ENCODE results near the gene RPL10A.

The RPL10A gene

DNA sequence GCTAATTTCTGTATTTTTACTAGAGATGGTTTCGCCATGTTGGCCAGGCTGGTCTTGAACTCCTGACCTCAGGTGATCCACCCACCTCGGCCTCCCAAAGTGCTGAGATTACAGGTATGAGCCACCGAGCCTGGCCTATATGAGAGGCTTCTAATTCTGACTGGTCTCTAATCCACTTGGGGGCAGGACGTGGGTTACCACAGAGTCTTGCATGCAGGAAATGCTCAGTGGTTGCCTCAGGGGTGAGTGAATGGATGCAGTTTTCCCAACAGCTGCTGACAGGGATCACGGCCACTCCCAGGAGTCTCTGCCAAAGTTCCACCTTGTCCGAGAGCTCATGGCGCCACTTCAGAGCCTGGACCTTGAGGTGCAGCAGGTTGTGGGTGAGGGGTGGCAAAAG lies 22.5 kb upstream of the RPL10A start:
- no peak overlapping the region for H3K27ac ChIP-seq (ENCODE audit: low read depth, low read length)
- H3K9me3 ChIP-seq (ENCODE audit: control insufficient read depth in 1 of 2, low read length in 2 of 2), result no peaks in the 10 kb centered on the region
- H3K9ac ChIP-seq (ENCODE audit: low read depth in 1 of 2, low read length in 2 of 2), result no peak overlapping the region
- no peaks in the 10 kb centered on the region for H3K4me1 ChIP-seq (ENCODE audit: control insufficient read depth in 1 of 2, insufficient read depth in 2 of 2, low read length in 2 of 2)
- H3K36me3 ChIP-seq (ENCODE audit: control insufficient read depth in 1 of 2, insufficient read depth in 2 of 2, low read length in 2 of 2), result no peaks in the 10 kb centered on the region
- H3K4me3 ChIP-seq (ENCODE audit: low read depth in 1 of 2, low read length in 2 of 2), result no peak overlapping the region
- no peaks in the 10 kb centered on the region for H3K27me3 ChIP-seq (ENCODE audit: control insufficient read depth in 1 of 2, insufficient read depth in 2 of 2, low read length in 2 of 2)

- Histone ChIP-seq H3K4me1 (ENCODE audit: control insufficient read depth in 1 of 2, insufficient read depth in 2 of 2, low read length in 2 of 2) (peaks cover 12 to 13% of the 10 kb centered on the region in 2 donors), H3K27ac (ENCODE audit: low read depth, low read length) (no peak overlapping the region), H3K9ac (ENCODE audit: low read depth in 1 of 2, low read length in 2 of 2) (no peak overlapping the region), H3K36me3 (ENCODE audit: control insufficient read depth in 1 of 2, insufficient read depth in 2 of 2, low read length in 2 of 2) (no peaks in the 10 kb centered on the region), H3K9me3 (ENCODE audit: control insufficient read depth in 1 of 2, low read length in 2 of 2) (no peaks in the 10 kb centered on the region), H3K4me3 (ENCODE audit: low read depth in 1 of 2, low read length in 2 of 2) (no peak overlapping the region), H3K27me3 (ENCODE audit: control insufficient read depth in 1 of 2, insufficient read depth in 2 of 2, low read length in 2 of 2) (peaks cover 0 to 4% of the 10 kb centered on the region in 2 donors)
Measured at GRCh38 chr6:35448191-35448590, 20.0 kb upstream of the RPL10A start.

GRCh38 chr6:35449287-35449881 lies 18.8 kb upstream of the RPL10A start:
- Histone ChIP-seq H3K36me3 (ENCODE audit: control insufficient read depth in 1 of 2, insufficient read depth in 2 of 2, low read length in 2 of 2) (no peaks in the 10 kb centered on the region), H3K4me1 (ENCODE audit: control insufficient read depth in 1 of 2, insufficient read depth in 2 of 2, low read length in 2 of 2) (peaks cover 15 to 17% of the 10 kb centered on the region in 2 donors), H3K4me3 (ENCODE audit: low read depth in 1 of 2, low read length in 2 of 2) (no peak overlapping the region), H3K9me3 (ENCODE audit: control insufficient read depth in 1 of 2, low read length in 2 of 2) (no peaks in the 10 kb centered on the region), H3K27me3 (ENCODE audit: control insufficient read depth in 1 of 2, insufficient read depth in 2 of 2, low read length in 2 of 2) (peaks cover 0 to 4% of the 10 kb centered on the region in 2 donors), H3K9ac (ENCODE audit: low read depth in 1 of 2, low read length in 2 of 2) (no peak overlapping the region), H3K27ac (ENCODE audit: low read depth, low read length) (no peak overlapping the region)

GRCh38 chr6:35451354-35452182 lies 16.6 kb upstream of the RPL10A start:
- peaks cover 0 to 4% of the 10 kb centered on the region in 2 donors for H3K27me3 ChIP-seq (ENCODE audit: control insufficient read depth in 1 of 2, insufficient read depth in 2 of 2, low read length in 2 of 2)
- no peaks in the 10 kb centered on the region for H3K36me3 ChIP-seq (ENCODE audit: control insufficient read depth in 1 of 2, insufficient read depth in 2 of 2, low read length in 2 of 2)
- H3K9ac ChIP-seq (ENCODE audit: low read depth in 1 of 2, low read length in 2 of 2), result peak overlapping the region in 1 of 2 donors; percentile 64
- no peaks in the 10 kb centered on the region for H3K9me3 ChIP-seq (ENCODE audit: control insufficient read depth in 1 of 2, low read length in 2 of 2)
- H3K4me1 ChIP-seq (ENCODE audit: control insufficient read depth in 1 of 2, insufficient read depth in 2 of 2, low read length in 2 of 2), result peaks cover 15 to 17% of the 10 kb centered on the region in 2 donors
- H3K4me3 ChIP-seq (ENCODE audit: low read depth in 1 of 2, low read length in 2 of 2), result peak overlapping the region; percentile 67 to 72
- no peak overlapping the region for H3K27ac ChIP-seq (ENCODE audit: low read depth, low read length)

- H3K4me1 ChIP-seq (ENCODE audit: control insufficient read depth in 1 of 2, insufficient read depth in 2 of 2, low read length in 2 of 2), result peaks cover 15 to 17% of the 10 kb centered on the region in 2 donors
- no peaks in the 10 kb centered on the region for H3K36me3 ChIP-seq (ENCODE audit: control insufficient read depth in 1 of 2, insufficient read depth in 2 of 2, low read length in 2 of 2)
- H3K9ac ChIP-seq (ENCODE audit: low read depth in 1 of 2, low read length in 2 of 2), result peak within 1 kb of the TSS; percentile 64 to 74
- peaks cover 0 to 4% of the 10 kb centered on the region in 2 donors for H3K27me3 ChIP-seq (ENCODE audit: control insufficient read depth in 1 of 2, insufficient read depth in 2 of 2, low read length in 2 of 2)
- H3K27ac ChIP-seq (ENCODE audit: low read depth, low read length), result no peak within 1 kb of the TSS
- H3K4me3 ChIP-seq (ENCODE audit: low read depth in 1 of 2, low read length in 2 of 2), result peak within 1 kb of the TSS; percentile 72 to 80
- H3K9me3 ChIP-seq (ENCODE audit: control insufficient read depth in 1 of 2, low read length in 2 of 2), result no peaks in the 10 kb centered on the region
Measured at GRCh38 chr6:35452183-35453090, 15.8 kb upstream of the RPL10A start, which contains the start of gene FANCE. Gene FANCE (plus strand): TSS chr6:35452338. CDS start chr6:35452546, 208 bp downstream.

GRCh38 chr6:35453236-35453635 lies 15.0 kb upstream of the RPL10A start:
- no peaks in the 10 kb centered on the region for H3K36me3 ChIP-seq (ENCODE audit: control insufficient read depth in 1 of 2, insufficient read depth in 2 of 2, low read length in 2 of 2)
- H3K4me1 ChIP-seq (ENCODE audit: control insufficient read depth in 1 of 2, insufficient read depth in 2 of 2, low read length in 2 of 2), result peaks cover 15 to 17% of the 10 kb centered on the region in 2 donors
- H3K27me3 ChIP-seq (ENCODE audit: control insufficient read depth in 1 of 2, insufficient read depth in 2 of 2, low read length in 2 of 2), result peaks cover 0 to 4% of the 10 kb centered on the region in 2 donors
- peak overlapping the region; percentile 64 to 74 for H3K9ac ChIP-seq (ENCODE audit: low read depth in 1 of 2, low read length in 2 of 2)
- peak overlapping the region; percentile 72 to 80 for H3K4me3 ChIP-seq (ENCODE audit: low read depth in 1 of 2, low read length in 2 of 2)
- H3K27ac ChIP-seq (ENCODE audit: low read depth, low read length), result no peak overlapping the region
- no peaks in the 10 kb centered on the region for H3K9me3 ChIP-seq (ENCODE audit: control insufficient read depth in 1 of 2, low read length in 2 of 2)

GRCh38 chr6:35454391-35455110 lies 13.7 kb upstream of the RPL10A start:
- Histone ChIP-seq H3K4me3 (ENCODE audit: low read depth in 1 of 2, low read length in 2 of 2) (no peak overlapping the region), H3K9ac (ENCODE audit: low read depth in 1 of 2, low read length in 2 of 2) (no peak overlapping the region), H3K27ac (ENCODE audit: low read depth, low read length) (no peak overlapping the region), H3K4me1 (ENCODE audit: control insufficient read depth in 1 of 2, insufficient read depth in 2 of 2, low read length in 2 of 2) (peaks cover 15 to 17% of the 10 kb centered on the region in 2 donors), H3K36me3 (ENCODE audit: control insufficient read depth in 1 of 2, insufficient read depth in 2 of 2, low read length in 2 of 2) (peaks cover 0 to 4% of the 10 kb centered on the region in 2 donors), H3K9me3 (ENCODE audit: control insufficient read depth in 1 of 2, low read length in 2 of 2) (no peaks in the 10 kb centered on the region), H3K27me3 (ENCODE audit: control insufficient read depth in 1 of 2, insufficient read depth in 2 of 2, low read length in 2 of 2) (peaks cover 0 to 4% of the 10 kb centered on the region in 2 donors)

DNA sequence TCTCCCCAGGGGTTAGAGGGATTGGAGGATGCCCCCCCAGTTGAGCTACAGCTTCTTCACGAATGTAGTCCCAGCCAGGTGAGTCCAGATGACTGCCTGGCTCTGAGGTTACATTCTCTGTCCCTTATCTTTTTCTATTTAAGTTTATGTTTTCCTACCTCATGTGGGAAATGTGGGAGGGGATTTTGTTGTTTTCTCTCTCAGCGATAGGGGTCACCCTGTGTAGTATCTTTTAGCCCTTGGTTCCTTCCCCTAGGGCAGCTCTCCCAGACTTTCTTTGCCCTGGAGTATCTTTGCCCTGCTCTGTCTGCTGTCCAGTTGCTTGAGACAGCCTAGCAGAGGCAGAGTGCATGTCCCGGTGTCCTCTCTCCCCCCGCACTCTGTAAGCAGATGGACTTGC lies 10.3 kb upstream of the RPL10A start:
- no peak overlapping the region for H3K27ac ChIP-seq (ENCODE audit: low read depth, low read length)
- no peak overlapping the region for H3K9ac ChIP-seq (ENCODE audit: low read depth in 1 of 2, low read length in 2 of 2)
- H3K27me3 ChIP-seq (ENCODE audit: control insufficient read depth in 1 of 2, insufficient read depth in 2 of 2, low read length in 2 of 2), result no peaks in the 10 kb centered on the region
- peaks cover 0 to 14% of the 10 kb centered on the region in 2 donors for H3K36me3 ChIP-seq (ENCODE audit: control insufficient read depth in 1 of 2, insufficient read depth in 2 of 2, low read length in 2 of 2)
- no peaks in the 10 kb centered on the region for H3K9me3 ChIP-seq (ENCODE audit: control insufficient read depth in 1 of 2, low read length in 2 of 2)
- H3K4me1 ChIP-seq (ENCODE audit: control insufficient read depth in 1 of 2, insufficient read depth in 2 of 2, low read length in 2 of 2), result peaks cover 6 to 7% of the 10 kb centered on the region in 2 donors
- H3K4me3 ChIP-seq (ENCODE audit: low read depth in 1 of 2, low read length in 2 of 2), result no peak overlapping the region

DNA sequence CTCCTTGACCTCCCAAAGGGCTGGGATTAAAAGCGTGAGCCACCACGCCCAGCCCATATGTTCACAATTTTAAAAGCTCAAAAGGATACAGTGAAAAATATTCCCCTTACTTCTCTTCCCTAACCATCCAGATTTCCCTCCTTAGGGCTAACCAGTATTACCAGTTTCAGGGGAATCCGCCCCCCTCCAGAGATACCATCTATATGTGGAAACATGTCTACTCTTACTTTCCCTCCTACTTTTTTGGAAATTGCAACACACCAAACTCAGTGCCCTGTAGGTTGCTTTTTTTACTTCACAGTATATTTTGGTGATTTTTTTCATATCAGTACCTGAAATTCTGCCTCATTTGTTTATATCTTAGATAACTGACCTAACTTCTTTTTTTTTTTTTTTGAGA lies 6.9 kb upstream of the RPL10A start:
- Histone ChIP-seq H3K9me3 (ENCODE audit: control insufficient read depth in 1 of 2, low read length in 2 of 2) (no peaks in the 10 kb centered on the region), H3K27ac (ENCODE audit: low read depth, low read length) (no peak overlapping the region), H3K27me3 (ENCODE audit: control insufficient read depth in 1 of 2, insufficient read depth in 2 of 2, low read length in 2 of 2) (no peaks in the 10 kb centered on the region), H3K4me3 (ENCODE audit: low read depth in 1 of 2, low read length in 2 of 2) (no peak overlapping the region), H3K36me3 (ENCODE audit: control insufficient read depth in 1 of 2, insufficient read depth in 2 of 2, low read length in 2 of 2) (peaks cover 0 to 16% of the 10 kb centered on the region in 2 donors), H3K4me1 (ENCODE audit: control insufficient read depth in 1 of 2, insufficient read depth in 2 of 2, low read length in 2 of 2) (no peaks in the 10 kb centered on the region), H3K9ac (ENCODE audit: low read depth in 1 of 2, low read length in 2 of 2) (no peak overlapping the region)
